Thoracic aorta (tissue), 2 donors: ENCODE data around the gene PROC. TPM values are rescaled to one million over a fixed set of nuclear protein-coding genes. Genes with fewer than 3 reads are reported as not detected.

Experiments used
- ATAC-seq: fragments of 150-250 bp; one replicate; pipeline ENCODE4 v1.8.0; 2017; ENCODE audit warnings: low read depth; ENCODE audit not compliant: insufficient number of reproducible peaks, low FRiP score
- DNase-seq: peaks from one replicate; pipeline ENCODE4 v3.0.0-alpha.2; 2020; ENCODE audit warnings: low spot score
- H3K27ac ChIP-seq, 2 donors: fragments of 200-600 bp; sonication (generic); 1 replicate in 1 of 2; 2 replicates in 1 of 2; pipeline ENCODE4 v1.5.1; 2016; ENCODE audit warnings: mild to moderate bottlenecking in 2 of 2, moderate library complexity in 2 of 2
- H3K27me3 ChIP-seq: fragments of 200-600 bp; sonication (generic); replicated peaks from 2 replicates; pipeline ENCODE4 v1.6.0; 2016; ENCODE audit warnings: mild to moderate bottlenecking; ENCODE audit not compliant: insufficient read depth
- H3K36me3 ChIP-seq: fragments of 200-600 bp; sonication (generic); one replicate; pipeline ENCODE4 v1.5.1; 2016
- H3K4me1 ChIP-seq, 2 donors: fragments of 200-600 bp; sonication (generic); 1 replicate in 1 of 2; 2 replicates in 1 of 2; pipeline versions ENCODE4 v1.5.1 to v1.6.0; 2016; ENCODE audit warnings: low read depth in 2 of 2, mild to moderate bottlenecking in 1 of 2; ENCODE audit not compliant: control insufficient read depth in 1 of 2
- H3K4me3 ChIP-seq: fragments of 200-600 bp; sonication (generic); 2 replicates; pipeline ENCODE4 v1.5.1; 2016; ENCODE audit warnings: mild to moderate bottlenecking
- H3K9me3 ChIP-seq: fragments of 200-600 bp; sonication (generic); 2 replicates; pipeline ENCODE4 v1.5.1; 2016
- CTCF ChIP-seq: fragments of 200-600 bp; sonication (generic); IDR thresholded peaks from one replicate; pipeline ENCODE4 v1.5.1; 2019; ENCODE audit warnings: antibody characterized with exemption
- total RNA-seq, 2 donors: library from RNA; depleted of rRNA; stranded (reverse); fragments of >200 nt; gene quantifications; one replicate each; pipeline versions ENCODE4 v1.1.0 to v1.2.3, GENCODE V29; 2016

Gene PROC
- total RNA-seq, 2 donors from 2014 or later: not detected

GRCh38 chr2:127471286-127471988 lies 53.2 kb downstream of the PROC start:
- Histone ChIP-seq H3K27me3 (no peaks in the 10 kb centered on the region), H3K4me1 (no peaks in the 10 kb centered on the region), H3K27ac (no peak overlapping the region), H3K36me3 (no peaks in the 10 kb centered on the region), H3K9me3 (no peaks in the 10 kb centered on the region), H3K4me3 (no peak overlapping the region)
- ATAC-seq (no peak), DNase-seq (no peak)
- no peak for TF ChIP-seq CTCF

GRCh38 chr2:127472268-127472667 lies 54.0 kb downstream of the PROC start:
- Histone ChIP-seq H3K4me3 (no peak overlapping the region), H3K27me3 (no peaks in the 10 kb centered on the region), H3K9me3 (no peaks in the 10 kb centered on the region), H3K27ac (no peak overlapping the region), H3K4me1 (no peaks in the 10 kb centered on the region), H3K36me3 (no peaks in the 10 kb centered on the region)
- no peak for TF ChIP-seq CTCF
- DNase-seq (no peak), ATAC-seq (no peak)

- no peak for ATAC-seq
- H3K9me3 ChIP-seq: no peaks in the 10 kb centered on the region
- H3K27ac ChIP-seq: no peak overlapping the region
- no peak overlapping the region for H3K4me3 ChIP-seq
- H3K27me3 ChIP-seq: no peaks in the 10 kb centered on the region
- no peak for DNase-seq
- H3K36me3 ChIP-seq: no peaks in the 10 kb centered on the region
- H3K4me1 ChIP-seq: no peaks in the 10 kb centered on the region
- no peak for TF ChIP-seq CTCF
Measured at GRCh38 chr2:127475788-127476187, 57.6 kb downstream of the PROC start.

Other genes with a start within 250 kb of the PROC start
- under 1 TPM in 1 of 2 donors, not detected in 1; 0.35 TPM for gene CYP27C1, start 198.1 kb upstream of the PROC start, total RNA-seq
- 10 to 100 TPM; 36.7 to 63.7 TPM for gene ERCC3, start 124.3 kb upstream of the PROC start, total RNA-seq
- gene MAP3K2, start 30.5 kb upstream of the PROC start, total RNA-seq: 100 to 1,000 TPM in 1 of 2 donors, 10 to 100 TPM in 1; 67.9 to 107 TPM
- 10 to 100 TPM; 43.2 to 54.0 TPM for gene IWS1, start 108.1 kb downstream of the PROC start, total RNA-seq
- under 1 TPM; 0.14 to 0.78 TPM for gene MYO7B, start 117.3 kb downstream of the PROC start, total RNA-seq
- not detected for gene GPR17, start 227.7 kb downstream of the PROC start, total RNA-seq